Vagina (tissue), 2 donors: Measurements from ENCODE around the gene KCNN3.

Experiments
- POLR2A ChIP-seq, 2 donors: fragments of 450-650 bp; IDR thresholded peaks; one replicate each; pipeline ENCODE4 v1.6.1; 2017; ENCODE audit warnings: antibody characterized with exemption in 2 of 2, mild to moderate bottlenecking in 2 of 2, moderate library complexity in 2 of 2
- POLR2AphosphoS5 ChIP-seq, 2 donors: sonication (generic); formaldehyde crosslinking; IDR thresholded peaks; one replicate each; pipeline ENCODE4 v1.9.0; 2017; ENCODE audit warnings: antibody characterized with exemption in 2 of 2, mild to moderate bottlenecking in 2 of 2, low read depth in 1 of 2; ENCODE audit not compliant: insufficient read depth in 1 of 2
- TF ChIP-seq, protein P1 (sequence below), 3 experiments: fragments of 450-650 bp in 2 of 3; fragments of 200-600 bp in 1 of 3; sonication (generic) in 1 of 3; IDR thresholded peaks; one replicate each; pipeline ENCODE4 v1.5.1; 2017 to 2019; ENCODE audit warnings: antibody characterized with exemption in 3 of 3, mild to moderate bottlenecking in 2 of 3, moderate library complexity in 2 of 3

DNA sequence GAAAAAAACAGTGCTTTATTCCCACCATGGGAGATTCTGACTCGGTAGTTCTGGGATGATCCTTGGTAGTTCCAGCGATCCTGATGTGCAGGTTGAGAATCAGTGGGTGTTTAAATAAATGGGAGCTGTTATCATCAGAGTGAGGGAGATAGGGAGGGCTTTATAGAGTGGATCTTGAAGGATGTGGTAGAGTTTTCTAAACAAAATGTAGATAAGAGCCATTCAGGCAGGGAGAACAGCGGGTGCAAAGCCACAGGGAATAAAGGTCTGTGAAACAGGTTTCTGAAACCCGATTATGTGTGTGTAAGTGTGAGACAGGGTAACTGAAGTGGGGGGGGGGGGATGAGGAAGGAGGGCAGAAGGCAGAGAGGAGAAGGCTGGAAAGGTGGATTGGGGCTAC lies 186.3 kb downstream of the KCNN3 start:
- TF ChIP-seq POLR2A (IDR thresholded peaks at IDR 0.05): no peak
- TF ChIP-seq, protein P1, sequence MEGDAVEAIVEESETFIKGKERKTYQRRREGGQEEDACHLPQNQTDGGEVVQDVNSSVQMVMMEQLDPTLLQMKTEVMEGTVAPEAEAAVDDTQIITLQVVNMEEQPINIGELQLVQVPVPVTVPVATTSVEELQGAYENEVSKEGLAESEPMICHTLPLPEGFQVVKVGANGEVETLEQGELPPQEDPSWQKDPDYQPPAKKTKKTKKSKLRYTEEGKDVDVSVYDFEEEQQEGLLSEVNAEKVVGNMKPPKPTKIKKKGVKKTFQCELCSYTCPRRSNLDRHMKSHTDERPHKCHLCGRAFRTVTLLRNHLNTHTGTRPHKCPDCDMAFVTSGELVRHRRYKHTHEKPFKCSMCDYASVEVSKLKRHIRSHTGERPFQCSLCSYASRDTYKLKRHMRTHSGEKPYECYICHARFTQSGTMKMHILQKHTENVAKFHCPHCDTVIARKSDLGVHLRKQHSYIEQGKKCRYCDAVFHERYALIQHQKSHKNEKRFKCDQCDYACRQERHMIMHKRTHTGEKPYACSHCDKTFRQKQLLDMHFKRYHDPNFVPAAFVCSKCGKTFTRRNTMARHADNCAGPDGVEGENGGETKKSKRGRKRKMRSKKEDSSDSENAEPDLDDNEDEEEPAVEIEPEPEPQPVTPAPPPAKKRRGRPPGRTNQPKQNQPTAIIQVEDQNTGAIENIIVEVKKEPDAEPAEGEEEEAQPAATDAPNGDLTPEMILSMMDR (IDR thresholded peaks at IDR 0.05): no peak
- TF ChIP-seq POLR2AphosphoS5 (IDR thresholded peaks at IDR 0.05; ENCODE audit: insufficient read depth in 1 of 2, low read depth in 1 of 2): no peak
